SK-N-SH (cell line): Measurements from ENCODE around the gene KAT6B. TPM values are rescaled to one million over a fixed set of nuclear protein-coding genes. Genes with fewer than 3 reads are reported as not detected.

Experiments used
- CTCF ChIA-PET: fragments of 300-600, 350-600 bp; formaldehyde crosslinking; extraction: SDS; loops from one replicate; lab custom pipeline; 2021; lab: Yijun Ruan, JAX
- POLR2A ChIA-PET: fragments of 350-600 bp; sonication (Branson Sonifier 250); formaldehyde crosslinking; extraction: SDS; loops from one replicate; lab custom pipeline; 2020; ENCODE audit warnings: antibody characterized with exemption, inconsistent platforms; lab: Yijun Ruan, JAX
- DNase-seq: peaks from one replicate; pipeline ENCODE4 v3.0.0; 2012
- H2AFZ ChIP-seq: fragments of 200-600 bp; sonication (generic); 2 replicates; pipeline ENCODE4 v1.8.1; 2016; ENCODE audit warnings: antibody characterized with exemption, mild to moderate bottlenecking, low read depth
- H3F3A ChIP-seq: fragments of 200-600 bp; sonication (generic); replicated peaks from 2 replicates; pipeline ENCODE3; 2016; ENCODE audit warnings: antibody characterized with exemption, mild to moderate bottlenecking; ENCODE audit not compliant: insufficient read depth
- H3K27ac ChIP-seq, 2 experiments: fragments of 200-500 bp in 1 of 2; fragments of 200-600 bp in 1 of 2; sonication (Bioruptor generic) in 1 of 2; sonication (generic), shearing (Covaris generic) in 1 of 2; 2 replicates each; pipeline versions ENCODE4 v1.5.1 to v1.6.1; 2014 to 2016; ENCODE audit warnings: low read depth in 2 of 2, inconsistent platforms in 1 of 2, low read length in 1 of 2, mild to moderate bottlenecking in 1 of 2, mixed read lengths in 1 of 2
- H3K27me3 ChIP-seq: fragments of 200-600 bp; sonication (generic), shearing (Covaris generic); 2 replicates; pipeline ENCODE4 v1.6.1; 2016; ENCODE audit warnings: mixed run types; ENCODE audit not compliant: insufficient read depth
- H3K36me3 ChIP-seq, 2 experiments: fragments of 200-500 bp in 1 of 2; fragments of 200-600 bp in 1 of 2; sonication (Bioruptor generic) in 1 of 2; sonication (generic) in 1 of 2; replicated peaks in 1 of 2; 2 replicates each; pipeline versions ENCODE3 to v1.5.1; 2014 to 2016; ENCODE audit warnings: low read length in 1 of 2, mild to moderate bottlenecking in 1 of 2; ENCODE audit not compliant: insufficient read depth in 2 of 2, control insufficient read depth in 1 of 2
- H3K4me1 ChIP-seq, 2 experiments: fragments of 200-500 bp in 1 of 2; fragments of 200-600 bp in 1 of 2; sonication (Bioruptor generic) in 1 of 2; sonication (generic), shearing (Covaris generic) in 1 of 2; 2 replicates each; pipeline versions ENCODE4 v1.5.1 to v1.6.1; 2014 to 2016; ENCODE audit warnings: low read depth in 1 of 2, low read length in 1 of 2, mixed run types in 1 of 2; ENCODE audit not compliant: insufficient read depth in 2 of 2, control insufficient read depth in 1 of 2
- H3K4me2 ChIP-seq: fragments of 200-600 bp; sonication (generic), shearing (Covaris generic); 2 replicates; pipeline ENCODE4 v1.6.1; 2017; ENCODE audit warnings: mixed run types
- H3K4me3 ChIP-seq, 2 experiments: fragments of 200-500 bp in 1 of 2; fragments of 200-600 bp in 1 of 2; sonication (Bioruptor generic) in 1 of 2; sonication (generic), shearing (Covaris generic) in 1 of 2; 2 replicates each; pipeline versions ENCODE4 v1.5.1 to v1.8.1; 2014 to 2016; ENCODE audit warnings: low read depth in 2 of 2, inconsistent platforms in 1 of 2, low read length in 1 of 2, mild to moderate bottlenecking in 1 of 2, mixed read lengths in 1 of 2, moderate library complexity in 1 of 2
- H3K79me2 ChIP-seq: fragments of 200-600 bp; sonication (generic); 2 replicates; pipeline ENCODE4 v1.8.1; 2017; ENCODE audit warnings: mild to moderate bottlenecking; ENCODE audit not compliant: insufficient read depth
- H3K9ac ChIP-seq: fragments of 200-600 bp; sonication (generic); 2 replicates; pipeline ENCODE4 v1.6.1; 2017; ENCODE audit warnings: mixed run types
- H3K9me2 ChIP-seq: fragments of 200-600 bp; sonication (generic); 2 replicates; pipeline ENCODE4 v1.6.1; 2017; ENCODE audit warnings: mixed run types
- H3K9me3 ChIP-seq: fragments of 200-600 bp; sonication (generic); 2 replicates; pipeline ENCODE4 v1.6.1; 2017; ENCODE audit warnings: mixed run types, mild to moderate bottlenecking, moderate library complexity
- H4K20me1 ChIP-seq: fragments of 200-600 bp; sonication (generic); 2 replicates; pipeline ENCODE4 v1.6.1; 2017; ENCODE audit warnings: mild to moderate bottlenecking, mixed run types; ENCODE audit not compliant: insufficient read depth
- CHD2 ChIP-seq: fragments of 150-350 bp; IDR thresholded peaks from 2 replicates; pipeline ENCODE4 v1.6.1; 2018; ENCODE audit warnings: low read length; ENCODE audit not compliant: partially characterized antibody
- EP300 ChIP-seq, 2 experiments: IDR thresholded peaks; 2 replicates each; pipeline versions ENCODE4 v1.4.0 to v1.6.1; 2012; ENCODE audit warnings: borderline replicate concordance in 1 of 2, low read depth in 1 of 2, low read length in 1 of 2
- FOSL2 ChIP-seq: IDR thresholded peaks from 2 replicates; pipeline ENCODE4 v1.4.0; 2012; ENCODE audit warnings: low read depth, mild to moderate bottlenecking, moderate library complexity, borderline replicate concordance
- FOXM1 ChIP-seq: IDR thresholded peaks from 2 replicates; pipeline ENCODE4 v1.4.0; 2012; ENCODE audit warnings: low read depth, mild to moderate bottlenecking
- GABPA ChIP-seq: IDR thresholded peaks from 2 replicates; pipeline ENCODE4 v1.4.0; 2012; ENCODE audit warnings: low read depth, mild to moderate bottlenecking
- GATA2 ChIP-seq: sonication (generic); formaldehyde crosslinking; IDR thresholded peaks from 2 replicates; pipeline ENCODE4 v1.5.0; 2020; ENCODE audit warnings: mild to moderate bottlenecking, missing genetic modification reagents
- IRF3 ChIP-seq: fragments of 150-350 bp; IDR thresholded peaks from 2 replicates; pipeline ENCODE4 v1.6.1; 2016; ENCODE audit warnings: mild to moderate bottlenecking, low read depth, low read length
- JUND ChIP-seq: IDR thresholded peaks from 2 replicates; pipeline ENCODE4 v1.4.0; 2012
- PBX3 ChIP-seq: IDR thresholded peaks from 2 replicates; pipeline ENCODE4; 2012
- RAD21 ChIP-seq: IDR thresholded peaks from 2 replicates; pipeline ENCODE4 v1.6.1; 2012; ENCODE audit warnings: mild to moderate bottlenecking, low read length
- RCOR1 ChIP-seq: fragments of 150-350 bp; IDR thresholded peaks from 2 replicates; pipeline ENCODE4 v1.6.1; 2017; ENCODE audit warnings: antibody characterized with exemption, low read length
- REST ChIP-seq: IDR thresholded peaks from 2 replicates; pipeline ENCODE4 v1.6.1; 2012; ENCODE audit warnings: mild to moderate bottlenecking, low read depth, low read length, moderate library complexity
- SIN3A ChIP-seq: IDR thresholded peaks from 2 replicates; pipeline ENCODE4 v1.6.1; 2012; ENCODE audit warnings: low read depth, mild to moderate bottlenecking, low read length, moderate library complexity, borderline replicate concordance
- TCF12 ChIP-seq: IDR thresholded peaks from 2 replicates; pipeline ENCODE4 v1.4.0; 2012
- USF1 ChIP-seq: IDR thresholded peaks from 2 replicates; pipeline ENCODE4 v1.4.0; 2012; ENCODE audit warnings: low read depth, borderline replicate concordance
- USF2 ChIP-seq: fragments of 150-350 bp; IDR thresholded peaks from 2 replicates; pipeline ENCODE4 v1.6.1; 2017; ENCODE audit warnings: antibody characterized with exemption, low read length, low read depth, borderline replicate concordance
- WGBS: methylation state at CpG from one replicate; pipeline ENCODE4 v1.1.6; 2017; ENCODE audit warnings: low lambda C conversion rate; 5-methylcytosine and 5-hydroxymethylcytosine counted together
- polyA plus RNA-seq, 3 experiments: library from polyadenylated mRNA; depleted of rRNA; stranded (reverse); fragments of >200 nt; gene quantifications; 2 replicates each; pipeline ENCODE4 v1.2.3, GENCODE V29; 2012

KAT6B gene
- polyA plus RNA-seq, 1 of the 3 experiments (the other 2 are of a cell fraction): 4.3 TPM

- no peak overlapping the region for H3K4me2 ChIP-seq
- no peaks in the 10 kb centered on the region for H3K9me2 ChIP-seq
- TF ChIP-seq RAD21 (no peak), PBX3 (no peak), IRF3 (no peak)
- H3K36me3 ChIP-seq: no peaks in the 10 kb centered on the region
- no peak overlapping the region for H3K4me3 ChIP-seq
- peak overlapping the region in 1 of 2 experiments; percentile 36; a peak in 1 of 4 replicates for H3K27ac ChIP-seq
- WGBS: 82% methylated on average over 13 of the region's 15 CpGs
- CTCF ChIA-PET: interaction anchor here (0.6 to 1.5 kb wide), 2 partner anchors 9 to 13 kb away, joined by 3 to 5 read pairs; no protein-coding TSS in a partner anchor
- H2AFZ ChIP-seq: 0 out of 2 replicates have a peak overlapping the region, but pooled peaks have one; percentile 22
- H3K27me3 ChIP-seq: no peaks in the 10 kb centered on the region
- no peak overlapping the region for H3K9ac ChIP-seq
- H3K4me1 ChIP-seq: peaks cover 0 to 8% of the 10 kb centered on the region in 2 experiments; a peak in 1 of 4 replicates
- H3K9me3 ChIP-seq: no peaks in the 10 kb centered on the region
- POLR2A ChIA-PET: no interaction called here
- H4K20me1 ChIP-seq: no peaks in the 10 kb centered on the region
- no peak for DNase-seq
- H3F3A ChIP-seq: no peaks in the 10 kb centered on the region
- H3K79me2 ChIP-seq: no peaks in the 10 kb centered on the region
Observed at GRCh38 chr10:75061709-75062505, 235.5 kb downstream of the KAT6B start.

GRCh38 chr10:75062506-75063299, 236.3 kb downstream of the KAT6B start:
- Histone ChIP-seq H4K20me1 (no peaks in the 10 kb centered on the region), H2AFZ (0 out of 2 replicates have a peak overlapping the region, but pooled peaks have one; percentile 22), H3K9me3 (no peaks in the 10 kb centered on the region), H3K4me1 (peaks cover 0 to 8% of the 10 kb centered on the region in 2 experiments; a peak in 1 of 4 replicates), H3K4me3 (no peak overlapping the region), H3K9ac (no peak overlapping the region), H3K9me2 (no peaks in the 10 kb centered on the region), H3F3A (no peaks in the 10 kb centered on the region), H3K36me3 (no peaks in the 10 kb centered on the region), H3K79me2 (no peaks in the 10 kb centered on the region), H3K27ac (peak overlapping the region in 1 of 2 experiments; percentile 36; a peak in 1 of 4 replicates), H3K27me3 (no peaks in the 10 kb centered on the region), H3K4me2 (no peak overlapping the region)
- ChIA-PET CTCF (interaction anchor here (0.6 to 1.5 kb wide), 3 partner anchors 10 to 13 kb away, joined by 3 to 5 read pairs (median 3); no protein-coding TSS in a partner anchor), POLR2A (no interaction called here)
- peak; percentile 57 for DNase-seq
- WGBS: 63% methylated on average over 10 of the region's 10 CpGs
- peak in 1 of 2 experiments; percentile 53; a peak in 1 of 4 replicates for TF ChIP-seq EP300 (IDR thresholded peaks at IDR 0.05; ENCODE audit: borderline replicate concordance in 1 of 2, low read depth in 1 of 2, low read length in 1 of 2)
- no peak for TF ChIP-seq REST
- no peak for TF ChIP-seq USF1
- TF ChIP-seq GATA2 (CRISPR knock-in tag): peak; percentile 32
- no peak for TF ChIP-seq SIN3A
- TF ChIP-seq TCF12: peak; percentile 30; the same call in 1 of the 2 replicates
- no peak for TF ChIP-seq FOSL2
- no peak for TF ChIP-seq GABPA
- peak; percentile 52 for TF ChIP-seq CHD2
- no peak for TF ChIP-seq USF2
- TF ChIP-seq RCOR1: no peak
- TF ChIP-seq RAD21: no peak
- no peak for TF ChIP-seq JUND
- TF ChIP-seq FOXM1: no peak
